SK-N-SH (cell line): ENCODE measurements around the gene VPS52.

Source experiments
- CTCF ChIP-seq: fragments of 200-600 bp; sonication (generic); IDR thresholded peaks from 2 replicates; pipeline ENCODE4 v1.6.1; 2017; ENCODE audit warnings: antibody characterized with exemption, mild to moderate bottlenecking, moderate library complexity
- EP300 ChIP-seq, 2 experiments: IDR thresholded peaks; 2 replicates each; pipeline versions ENCODE4 v1.4.0 to v1.6.1; 2012; ENCODE audit warnings: borderline replicate concordance in 1 of 2, low read depth in 1 of 2, low read length in 1 of 2
- MXI1 ChIP-seq: IDR thresholded peaks from 2 replicates; pipeline ENCODE4 v1.6.1; 2012; ENCODE audit warnings: mild to moderate bottlenecking, low read depth, low read length, improper control_type of control experiment
- POLR2AphosphoS5 ChIP-seq: IDR thresholded peaks from 2 replicates; pipeline ENCODE4 v1.6.1; 2012; ENCODE audit warnings: low read depth, low read length
- SMC3 ChIP-seq: IDR thresholded peaks from 2 replicates; pipeline ENCODE4 v1.6.1; 2012; ENCODE audit warnings: low read depth, low read length, improper control_type of control experiment

DNA sequence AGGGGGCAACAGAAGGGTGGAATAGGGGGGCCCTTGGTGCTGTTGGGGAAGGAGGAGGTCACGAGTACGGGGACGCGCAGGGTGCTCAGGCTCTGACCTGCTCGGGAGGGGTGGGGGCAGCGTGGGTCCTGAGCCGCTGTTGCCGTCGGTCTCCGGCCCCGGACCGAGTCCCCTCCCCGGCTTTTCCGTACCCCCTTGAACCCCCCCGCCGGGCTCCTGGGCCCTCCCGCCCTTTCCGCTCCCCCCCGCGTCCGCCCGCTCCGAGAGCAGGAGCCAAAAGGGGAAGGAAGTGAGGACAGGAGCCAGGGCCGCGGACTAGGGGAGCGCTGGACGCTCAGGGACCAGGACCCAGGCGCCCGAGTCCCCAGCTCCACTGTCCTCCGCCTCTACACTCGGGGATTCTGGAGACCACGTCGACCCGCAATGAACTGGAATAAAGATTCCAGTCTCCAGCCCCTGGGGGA lies 27.1 kb upstream of the VPS52 start, which contains the start of gene RGL2:
- TF ChIP-seq MXI1 (no peak; the same call in 1 of the 2 replicates), POLR2AphosphoS5 (no peak), SMC3 (no peak), CTCF (no peak), EP300 (IDR thresholded peaks at IDR 0.05; ENCODE audit: borderline replicate concordance in 1 of 2, low read depth in 1 of 2, low read length in 1 of 2) (no peak)
